Measurements from ENCODE around the gene EFNA2. TPM values are rescaled to one million over a fixed set of nuclear protein-coding genes. Genes with fewer than 3 reads are reported as not detected.

EFNA2 gene
- polyA plus RNA-seq, 1 experiment, result not detected

GRCh38 chr19:1264801-1265614, 20.7 kb upstream of the EFNA2 start:
- Histone ChIP-seq H3K9me3 (ENCODE audit: control insufficient read depth, insufficient read depth, low read length) (no peaks in the 10 kb centered on the region; the same call in 1 of the 2 replicates), H3K27me3 (ENCODE audit: control insufficient read depth, insufficient read depth, low read length) (no peaks in the 10 kb centered on the region), H3K4me3 (ENCODE audit: low read depth, low read length) (peak overlapping the region; percentile 17; the same call in 1 of the 2 replicates), H3K27ac (ENCODE audit: low read depth, low read length) (peak overlapping the region; percentile 86)
- ChIA-PET CTCF (interaction anchor here (1.3 to 5.0 kb wide), 2 partner anchors 20 to 21 kb away, joined by 8 to 224 read pairs; partner anchors contain the start of gene ATP5F1D), POLR2A (interaction anchor here (3.0 to 7.1 kb wide), 3 partner anchors 10 to 21 kb away, joined by 25 to 241 read pairs (median 237); no protein-coding TSS in a partner anchor)
- TF ChIP-seq CTCF (IDR thresholded peaks at IDR 0.05; ENCODE audit: low read depth, low read length), result no peak
- no peak for DNase-seq (ENCODE audit: low read depth, low spot score)

GRCh38 chr19:1265615-1266128, 20.0 kb upstream of the EFNA2 start:
- H3K27ac ChIP-seq (ENCODE audit: low read depth, low read length), result peak overlapping the region; percentile 86
- peak overlapping the region; percentile 39 for H3K4me3 ChIP-seq (ENCODE audit: low read depth, low read length)
- H3K9me3 ChIP-seq (ENCODE audit: control insufficient read depth, insufficient read depth, low read length), result no peaks in the 10 kb centered on the region; the same call in 1 of the 2 replicates
- DNase-seq (ENCODE audit: low read depth, low spot score), result no peak
- H3K27me3 ChIP-seq (ENCODE audit: control insufficient read depth, insufficient read depth, low read length), result no peaks in the 10 kb centered on the region
- POLR2A ChIA-PET, result interaction anchor here (0.5 to 7.1 kb wide), 4 partner anchors 11 to 273 kb away, joined by 7 to 241 read pairs (median 131); no protein-coding TSS in a partner anchor
- CTCF ChIA-PET, result interaction anchor here (1.3 to 5.0 kb wide), 3 partner anchors 10 to 22 kb away, joined by 10 to 224 read pairs (median 13); partner anchors contain the start of gene ATP5F1D
- TF ChIP-seq CTCF (IDR thresholded peaks at IDR 0.05; ENCODE audit: low read depth, low read length), result no peak

GRCh38 chr19:1266129-1266915, 19.4 kb upstream of the EFNA2 start:
- ChIA-PET CTCF (interaction anchor here (0.6 to 5.0 kb wide), 10 partner anchors 8 to 63 kb away, joined by 3 to 224 read pairs (median 4); partner anchors contain the start of gene ATP5F1D), POLR2A (interaction anchor here (0.5 to 7.1 kb wide), 13 partner anchors 9 to 272 kb away, joined by 3 to 241 read pairs (median 5); partner anchors contain the start of genes ABCA7, ATP5F1D, FAM174C and RNU6-2)
- H3K27ac ChIP-seq (ENCODE audit: low read depth, low read length), result peak overlapping the region; percentile 86
- DNase-seq (ENCODE audit: low read depth, low spot score), result no peak
- H3K27me3 ChIP-seq (ENCODE audit: control insufficient read depth, insufficient read depth, low read length), result no peaks in the 10 kb centered on the region
- no peaks in the 10 kb centered on the region; the same call in 1 of the 2 replicates for H3K9me3 ChIP-seq (ENCODE audit: control insufficient read depth, insufficient read depth, low read length)
- TF ChIP-seq CTCF (IDR thresholded peaks at IDR 0.05; ENCODE audit: low read depth, low read length), result no peak
- H3K4me3 ChIP-seq (ENCODE audit: low read depth, low read length), result peak overlapping the region; percentile 60

- TF ChIP-seq CTCF (IDR thresholded peaks at IDR 0.05; ENCODE audit: low read depth, low read length), result peak; percentile 74
- Histone ChIP-seq H3K9me3 (ENCODE audit: control insufficient read depth, insufficient read depth, low read length) (no peaks in the 10 kb centered on the region; the same call in 1 of the 2 replicates), H3K27me3 (ENCODE audit: control insufficient read depth, insufficient read depth, low read length) (no peaks in the 10 kb centered on the region), H3K27ac (ENCODE audit: low read depth, low read length) (no peak overlapping the region), H3K4me3 (ENCODE audit: low read depth, low read length) (peak overlapping the region; percentile 60)
- ChIA-PET CTCF (interaction anchor here (0.6 to 5.0 kb wide), 11 partner anchors 9 to 259 kb away, joined by 3 to 224 read pairs (median 4); partner anchors contain the start of gene ATP5F1D), POLR2A (interaction anchor here (0.8 to 7.1 kb wide), 11 partner anchors 8 to 245 kb away, joined by 3 to 241 read pairs (median 5); partner anchors contain the start of genes ABCA7, ATP5F1D, FAM174C and RNU6-2)
- no peak for DNase-seq (ENCODE audit: low read depth, low spot score)
Measured at GRCh38 chr19:1266916-1267476, 18.7 kb upstream of the EFNA2 start.
